IgD-negative memory B cell (primary cell): ENCODE measurements around the gene CAPN7. TPM values are rescaled to one million over a fixed set of nuclear protein-coding genes. Genes with fewer than 3 reads are reported as not detected.

Source experiments
- H3K27ac Mint-ChIP-seq, 3 donors: one replicate each; pipeline ENCODE4 v1.8.0; 2020 to 2022; ENCODE audit warnings: mild to moderate bottlenecking in 3 of 3, mixed read lengths in 3 of 3, moderate library complexity in 1 of 3
- H3K27me3 Mint-ChIP-seq: one replicate; pipeline ENCODE4 v1.8.0; 2021; ENCODE audit warnings: mixed read lengths
- H3K36me3 Mint-ChIP-seq: one replicate; pipeline ENCODE4 v1.8.0; 2020; ENCODE audit warnings: mild to moderate bottlenecking, mixed read lengths
- H3K4me1 Mint-ChIP-seq, 3 donors: one replicate each; pipeline ENCODE4 v1.8.0; 2020 to 2022; ENCODE audit warnings: mixed read lengths in 3 of 3, mild to moderate bottlenecking in 1 of 3
- H3K4me3 Mint-ChIP-seq, 4 donors: one replicate each; pipeline ENCODE4 v1.8.0; 2020 to 2022; ENCODE audit warnings: mild to moderate bottlenecking in 4 of 4, mixed read lengths in 4 of 4, moderate library complexity in 3 of 4
- H3K9me3 Mint-ChIP-seq, 3 donors: one replicate each; pipeline ENCODE4 v1.8.0; 2020 to 2021; ENCODE audit warnings: mixed read lengths in 3 of 3, mild to moderate bottlenecking in 1 of 3
- polyA plus RNA-seq: library from polyadenylated mRNA; unstranded; fragments of 300-500 nt; fragmentation: Illumina TruSeq; gene quantifications from one replicate; pipeline ENCODE4 v1.2.3, GENCODE V29; 2021

Gene CAPN7
- polyA plus RNA-seq, 1 donor from 2014 or later, result 27.8 TPM

GRCh38 chr3:15253023-15253697 lies 47.1 kb downstream of the CAPN7 start:
- peaks cover 5% of the 10 kb centered on the region for H3K36me3 Mint-ChIP-seq
- H3K4me3 Mint-ChIP-seq, result no peak overlapping the region
- peak overlapping the region; percentile 3 to 78 (median 52) for H3K27ac Mint-ChIP-seq
- H3K27me3 Mint-ChIP-seq, result no peaks in the 10 kb centered on the region
- H3K4me1 Mint-ChIP-seq, result peaks cover 4 to 10% (median 6%) of the 10 kb centered on the region in 3 donors
- no peaks in the 10 kb centered on the region for H3K9me3 Mint-ChIP-seq

- peaks cover 5% of the 10 kb centered on the region for H3K36me3 Mint-ChIP-seq
- no peaks in the 10 kb centered on the region for H3K9me3 Mint-ChIP-seq
- peak overlapping the region; percentile 35 to 91 (median 90) for H3K27ac Mint-ChIP-seq
- no peaks in the 10 kb centered on the region for H3K27me3 Mint-ChIP-seq
- H3K4me1 Mint-ChIP-seq, result peaks cover 4 to 15% (median 6%) of the 10 kb centered on the region in 3 donors
- H3K4me3 Mint-ChIP-seq, result no peak overlapping the region
These were observed 49.2 kb downstream of the CAPN7 start for GRCh38 chr3:15255215-15255614.

- H3K4me3 Mint-ChIP-seq, result peak overlapping the region in 1 of 4 donors; percentile 33
- H3K36me3 Mint-ChIP-seq, result peaks cover 5% of the 10 kb centered on the region
- H3K4me1 Mint-ChIP-seq, result peaks cover 4 to 21% (median 4%) of the 10 kb centered on the region in 3 donors
- peak overlapping the region in 1 of 3 donors; percentile 68 for H3K27ac Mint-ChIP-seq
- H3K9me3 Mint-ChIP-seq, result no peaks in the 10 kb centered on the region
- no peaks in the 10 kb centered on the region for H3K27me3 Mint-ChIP-seq
These were observed 50.9 kb downstream of the CAPN7 start for GRCh38 chr3:15256861-15257341.

- peaks cover 4 to 22% (median 5%) of the 10 kb centered on the region in 3 donors for H3K4me1 Mint-ChIP-seq
These were observed 52.7 kb downstream of the CAPN7 start for GRCh38 chr3:15258720-15259119.

GRCh38 chr3:15260531-15260930 lies 54.5 kb downstream of the CAPN7 start:
- Mint-ChIP-seq H3K4me3 (no peak overlapping the region), H3K36me3 (peaks cover 5% of the 10 kb centered on the region), H3K9me3 (no peaks in the 10 kb centered on the region)

More at GRCh38 chr3:15258720-15259119, 52.7 kb downstream of the CAPN7 start:
- H3K27ac Mint-ChIP-seq, result peak overlapping the region in 1 of 3 donors; percentile 68
- peak overlapping the region in 1 of 4 donors; percentile 8 for H3K4me3 Mint-ChIP-seq
- no peaks in the 10 kb centered on the region for H3K9me3 Mint-ChIP-seq
- H3K36me3 Mint-ChIP-seq, result peaks cover 5% of the 10 kb centered on the region
- H3K27me3 Mint-ChIP-seq, result no peaks in the 10 kb centered on the region

GRCh38 chr3:15261274-15261673 lies 55.2 kb downstream of the CAPN7 start:
- Mint-ChIP-seq H3K4me3 (no peak overlapping the region), H3K4me1 (peaks cover 10 to 40% (median 18%) of the 10 kb centered on the region in 3 donors), H3K36me3 (peaks cover 5% of the 10 kb centered on the region)

More at GRCh38 chr3:15260531-15260930, 54.5 kb downstream of the CAPN7 start:
- Mint-ChIP-seq H3K4me1 (peaks cover 10 to 40% (median 16%) of the 10 kb centered on the region in 3 donors), H3K27me3 (no peaks in the 10 kb centered on the region), H3K27ac (peak overlapping the region; percentile 27 to 78 (median 70))

GRCh38 chr3:15262021-15262420 lies 56.0 kb downstream of the CAPN7 start:
- Mint-ChIP-seq H3K36me3 (peaks cover 5% of the 10 kb centered on the region), H3K4me1 (peaks cover 11 to 40% (median 19%) of the 10 kb centered on the region in 3 donors), H3K4me3 (no peak overlapping the region), H3K27ac (peak overlapping the region in 1 of 3 donors; percentile 70), H3K9me3 (no peaks in the 10 kb centered on the region), H3K27me3 (no peaks in the 10 kb centered on the region)

More at GRCh38 chr3:15261274-15261673, 55.2 kb downstream of the CAPN7 start:
- Mint-ChIP-seq H3K27ac (peak overlapping the region; percentile 27 to 80 (median 70)), H3K27me3 (no peaks in the 10 kb centered on the region), H3K9me3 (no peaks in the 10 kb centered on the region)

- Mint-ChIP-seq H3K4me1 (peaks cover 19 to 35% (median 19%) of the 10 kb centered on the region in 3 donors), H3K4me3 (no peak overlapping the region), H3K36me3 (no peaks in the 10 kb centered on the region), H3K27me3 (no peaks in the 10 kb centered on the region), H3K27ac (no peak overlapping the region), H3K9me3 (no peaks in the 10 kb centered on the region)
These were observed 57.1 kb downstream of the CAPN7 start for GRCh38 chr3:15263120-15263519.

- Mint-ChIP-seq H3K9me3 (no peaks in the 10 kb centered on the region), H3K27ac (no peak overlapping the region), H3K4me3 (no peak overlapping the region), H3K4me1 (peaks cover 19 to 34% (median 25%) of the 10 kb centered on the region in 3 donors), H3K27me3 (no peaks in the 10 kb centered on the region), H3K36me3 (no peaks in the 10 kb centered on the region)
These were observed 57.9 kb downstream of the CAPN7 start for GRCh38 chr3:15263926-15264325.

- peaks cover 24 to 38% (median 30%) of the 10 kb centered on the region in 3 donors for H3K4me1 Mint-ChIP-seq
- no peaks in the 10 kb centered on the region for H3K27me3 Mint-ChIP-seq
- H3K4me3 Mint-ChIP-seq, result peak overlapping the region in 1 of 4 donors; percentile 9
- H3K9me3 Mint-ChIP-seq, result no peaks in the 10 kb centered on the region
- H3K36me3 Mint-ChIP-seq, result peaks cover 4% of the 10 kb centered on the region
- H3K27ac Mint-ChIP-seq, result peak overlapping the region in 1 of 3 donors; percentile 70
These were observed 58.4 kb downstream of the CAPN7 start for GRCh38 chr3:15264486-15264885.

- Mint-ChIP-seq H3K27ac (peak overlapping the region in 2 of 3 donors; percentile 31 to 91), H3K4me3 (peak overlapping the region in 1 of 4 donors; percentile 27), H3K36me3 (peaks cover 4% of the 10 kb centered on the region), H3K9me3 (no peaks in the 10 kb centered on the region), H3K27me3 (no peaks in the 10 kb centered on the region), H3K4me1 (peaks cover 34 to 44% (median 41%) of the 10 kb centered on the region in 3 donors)
These were observed 59.8 kb downstream of the CAPN7 start for GRCh38 chr3:15265655-15266509.

GRCh38 chr3:15266510-15267376 lies 60.7 kb downstream of the CAPN7 start:
- Mint-ChIP-seq H3K4me3 (peak overlapping the region in 1 of 4 donors; percentile 60), H3K27me3 (no peaks in the 10 kb centered on the region), H3K36me3 (peaks cover 4% of the 10 kb centered on the region), H3K4me1 (peaks cover 38 to 44% (median 42%) of the 10 kb centered on the region in 3 donors), H3K9me3 (no peaks in the 10 kb centered on the region), H3K27ac (peak overlapping the region in 2 of 3 donors; percentile 31 to 91)

- Mint-ChIP-seq H3K4me3 (peak overlapping the region in 1 of 4 donors; percentile 9), H3K36me3 (peaks cover 4% of the 10 kb centered on the region), H3K27ac (peak overlapping the region in 2 of 3 donors; percentile 31 to 76), H3K9me3 (no peaks in the 10 kb centered on the region), H3K27me3 (no peaks in the 10 kb centered on the region), H3K4me1 (peaks cover 44 to 51% (median 50%) of the 10 kb centered on the region in 3 donors)
These were observed 61.5 kb downstream of the CAPN7 start for GRCh38 chr3:15267502-15267901.

- Mint-ChIP-seq H3K4me3 (peak overlapping the region in 3 of 4 donors; percentile 43 to 68 (median 49)), H3K9me3 (no peaks in the 10 kb centered on the region), H3K27me3 (no peaks in the 10 kb centered on the region), H3K4me1 (peaks cover 50 to 58% (median 53%) of the 10 kb centered on the region in 3 donors), H3K27ac (peak overlapping the region in 2 of 3 donors; percentile 31 to 76), H3K36me3 (peaks cover 4% of the 10 kb centered on the region)
These were observed 62.1 kb downstream of the CAPN7 start for GRCh38 chr3:15268033-15268631.
